Measurements from ENCODE around the gene STMN3. TPM values are rescaled to one million over a fixed set of nuclear protein-coding genes. Genes with fewer than 3 reads are reported as not detected.

The STMN3 gene
- total RNA-seq, 4 donors from 2014 or later, result 53.7 to 84.0 (median 66.1) TPM

- H3K4me1 ChIP-seq, result peaks cover 53 to 76% of the 10 kb centered on the region in 2 donors
- intact Hi-C loops (cut with DNase I), result no loop called here
- no peaks in the 10 kb centered on the region for H3K27me3 ChIP-seq
- no peak overlapping the region for H3K4me3 ChIP-seq (replicated peaks in 1 of 3)
- no peaks in the 10 kb centered on the region for H3K9me3 ChIP-seq
- H3K27ac ChIP-seq, result peak overlapping the region; percentile 81 to 89 (median 89)
- TF ChIP-seq CTCF (IDR thresholded peaks at IDR 0.05) (no peak), POLR2A (IDR thresholded peaks at IDR 0.05) (peak in 1 of 2 donors; percentile 50)
- no peaks in the 10 kb centered on the region for H3K36me3 ChIP-seq
- WGBS, 2 donors, result 36 to 37% methylated on average over 8 of the region's 8 CpGs
- DNase-seq, result peak; percentile 77 to 79
Observed at GRCh38 chr20:63620991-63621390, 32.2 kb downstream of the STMN3 start.

GRCh38 chr20:63619505-63619904 lies 33.7 kb downstream of the STMN3 start:
- WGBS, 2 donors, result 24 to 53% methylated on average over 7 to 13 of the region's 13 CpGs
- Histone ChIP-seq H3K27me3 (no peaks in the 10 kb centered on the region), H3K4me1 (peaks cover 54 to 67% of the 10 kb centered on the region in 2 donors), H3K27ac (peak overlapping the region; percentile 81 to 89 (median 89)), H3K36me3 (no peaks in the 10 kb centered on the region), H3K4me3 (replicated peaks in 1 of 3) (no peak overlapping the region), H3K9me3 (no peaks in the 10 kb centered on the region)
- intact Hi-C loops (cut with DNase I), result no loop called here
- TF ChIP-seq POLR2A (IDR thresholded peaks at IDR 0.05) (peak in 1 of 2 donors; percentile 41), CTCF (IDR thresholded peaks at IDR 0.05) (no peak)
- peak; percentile 65 to 75 for DNase-seq

GRCh38 chr20:63619086-63619485 lies 34.1 kb downstream of the STMN3 start:
- Histone ChIP-seq H3K9me3 (no peaks in the 10 kb centered on the region), H3K27me3 (no peaks in the 10 kb centered on the region), H3K4me1 (peaks cover 54 to 68% of the 10 kb centered on the region in 2 donors), H3K4me3 (replicated peaks in 1 of 3) (no peak overlapping the region), H3K27ac (peak overlapping the region; percentile 81 to 89 (median 89)), H3K36me3 (no peaks in the 10 kb centered on the region)
- intact Hi-C loops (cut with DNase I), result no loop called here
- no peak for DNase-seq
- TF ChIP-seq CTCF (IDR thresholded peaks at IDR 0.05), result no peak
- no peak for TF ChIP-seq POLR2A (IDR thresholded peaks at IDR 0.05)
- 87 to 91% methylated on average over 13 to 16 of the region's 16 CpGs for WGBS, 2 donors

GRCh38 chr20:63618291-63618980 lies 34.8 kb downstream of the STMN3 start:
- no peak for DNase-seq
- intact Hi-C loops (cut with DNase I), result no loop called here
- Histone ChIP-seq H3K9me3 (no peaks in the 10 kb centered on the region), H3K4me3 (replicated peaks in 1 of 3) (no peak overlapping the region), H3K27me3 (no peaks in the 10 kb centered on the region), H3K4me1 (peaks cover 59 to 69% of the 10 kb centered on the region in 2 donors), H3K36me3 (no peaks in the 10 kb centered on the region), H3K27ac (peak overlapping the region; percentile 89 to 92 (median 89))
- TF ChIP-seq POLR2A (IDR thresholded peaks at IDR 0.05), result no peak
- no peak for TF ChIP-seq CTCF (IDR thresholded peaks at IDR 0.05)
- WGBS, 2 donors, result 81 to 88% methylated on average over 10 to 11 of the region's 11 CpGs

GRCh38 chr20:63617876-63618265 lies 35.4 kb downstream of the STMN3 start:
- WGBS, 2 donors, result 87 to 98% methylated on average over 7 of the region's 8 CpGs
- Histone ChIP-seq H3K4me1 (peaks cover 64 to 71% of the 10 kb centered on the region in 2 donors), H3K27ac (peak overlapping the region; percentile 89 to 92 (median 89)), H3K27me3 (no peaks in the 10 kb centered on the region), H3K36me3 (no peaks in the 10 kb centered on the region), H3K9me3 (no peaks in the 10 kb centered on the region), H3K4me3 (replicated peaks in 1 of 3) (no peak overlapping the region)
- no peak for DNase-seq
- intact Hi-C loops (cut with DNase I), result no loop called here
- TF ChIP-seq CTCF (IDR thresholded peaks at IDR 0.05) (no peak), POLR2A (IDR thresholded peaks at IDR 0.05) (no peak)

Measured in thyroid gland (tissue), 4 donors.